ENCODE results near the gene C11orf91.

The C11orf91 gene

GRCh38 chr11:33706546-33706945 lies 5.9 kb upstream of the C11orf91 start:
- Histone ChIP-seq H3K9me3 (ENCODE audit: control insufficient read depth, insufficient read depth, low read depth, low read length) (no peaks in the 10 kb centered on the region), H3K36me3 (ENCODE audit: control insufficient read depth, insufficient read depth, low read length) (peaks cover 28% of the 10 kb centered on the region), H3K9ac (ENCODE audit: low read length) (no peak overlapping the region), H3K27me3 (ENCODE audit: control insufficient read depth, insufficient read depth, low read length) (no peaks in the 10 kb centered on the region), H3K4me1 (ENCODE audit: control insufficient read depth, insufficient read depth, low read length) (no peaks in the 10 kb centered on the region; the same call in 1 of the 2 replicates), H3K4me3 (ENCODE audit: low read depth, low read length) (no peak overlapping the region), H3K27ac (ENCODE audit: low read depth, low read length) (no peak overlapping the region)

- peaks cover 18% of the 10 kb centered on the region for H3K36me3 ChIP-seq (ENCODE audit: control insufficient read depth, insufficient read depth, low read length)
- no peak overlapping the region for H3K27ac ChIP-seq (ENCODE audit: low read depth, low read length)
- peaks cover 7% of the 10 kb centered on the region for H3K27me3 ChIP-seq (ENCODE audit: control insufficient read depth, insufficient read depth, low read length)
- no peaks in the 10 kb centered on the region for H3K9me3 ChIP-seq (ENCODE audit: control insufficient read depth, insufficient read depth, low read depth, low read length)
- peaks cover 13% of the 10 kb centered on the region for H3K4me1 ChIP-seq (ENCODE audit: control insufficient read depth, insufficient read depth, low read length)
- no peak overlapping the region for H3K9ac ChIP-seq (ENCODE audit: low read length)
- H3K4me3 ChIP-seq (ENCODE audit: low read depth, low read length): no peak overlapping the region
Observed at GRCh38 chr11:33704240-33705002, 3.8 kb upstream of the C11orf91 start.

GRCh38 chr11:33703788-33704187 lies 3.2 kb upstream of the C11orf91 start:
- Histone ChIP-seq H3K27me3 (ENCODE audit: control insufficient read depth, insufficient read depth, low read length) (peaks cover 14% of the 10 kb centered on the region), H3K9ac (ENCODE audit: low read length) (no peak overlapping the region), H3K4me3 (ENCODE audit: low read depth, low read length) (no peak overlapping the region), H3K27ac (ENCODE audit: low read depth, low read length) (no peak overlapping the region), H3K36me3 (ENCODE audit: control insufficient read depth, insufficient read depth, low read length) (peaks cover 12% of the 10 kb centered on the region), H3K9me3 (ENCODE audit: control insufficient read depth, insufficient read depth, low read depth, low read length) (no peaks in the 10 kb centered on the region), H3K4me1 (ENCODE audit: control insufficient read depth, insufficient read depth, low read length) (peaks cover 15% of the 10 kb centered on the region)

- no peak overlapping the region for H3K27ac ChIP-seq (ENCODE audit: low read depth, low read length)
- H3K4me3 ChIP-seq (ENCODE audit: low read depth, low read length): no peak overlapping the region
- no peak overlapping the region for H3K9ac ChIP-seq (ENCODE audit: low read length)
- peaks cover 15% of the 10 kb centered on the region for H3K4me1 ChIP-seq (ENCODE audit: control insufficient read depth, insufficient read depth, low read length)
- 0 out of 2 replicates have a peak, but pooled peaks cover 8% of the 10 kb centered on the region for H3K36me3 ChIP-seq (ENCODE audit: control insufficient read depth, insufficient read depth, low read length)
- peaks cover 14% of the 10 kb centered on the region for H3K27me3 ChIP-seq (ENCODE audit: control insufficient read depth, insufficient read depth, low read length)
- H3K9me3 ChIP-seq (ENCODE audit: control insufficient read depth, insufficient read depth, low read depth, low read length): no peaks in the 10 kb centered on the region
Observed at GRCh38 chr11:33703234-33703633, 2.6 kb upstream of the C11orf91 start.

- peaks cover 19% of the 10 kb centered on the region for H3K4me1 ChIP-seq (ENCODE audit: control insufficient read depth, insufficient read depth, low read length)
- no peak overlapping the region for H3K27ac ChIP-seq (ENCODE audit: low read depth, low read length)
- H3K36me3 ChIP-seq (ENCODE audit: control insufficient read depth, insufficient read depth, low read length): 0 out of 2 replicates have a peak, but pooled peaks cover 4% of the 10 kb centered on the region
- H3K4me3 ChIP-seq (ENCODE audit: low read depth, low read length): peak overlapping the region; percentile 83
- peaks cover 14% of the 10 kb centered on the region for H3K27me3 ChIP-seq (ENCODE audit: control insufficient read depth, insufficient read depth, low read length)
- no peaks in the 10 kb centered on the region for H3K9me3 ChIP-seq (ENCODE audit: control insufficient read depth, insufficient read depth, low read depth, low read length)
- H3K9ac ChIP-seq (ENCODE audit: low read length): peak overlapping the region; percentile 31
Observed at GRCh38 chr11:33701302-33702230, 940 bp upstream of the C11orf91 start.

- no peak overlapping the region for H3K27ac ChIP-seq (ENCODE audit: low read depth, low read length)
- H3K9ac ChIP-seq (ENCODE audit: low read length): no peak overlapping the region
- peaks cover 28% of the 10 kb centered on the region for H3K4me1 ChIP-seq (ENCODE audit: control insufficient read depth, insufficient read depth, low read length)
- H3K9me3 ChIP-seq (ENCODE audit: control insufficient read depth, insufficient read depth, low read depth, low read length): no peaks in the 10 kb centered on the region
- H3K4me3 ChIP-seq (ENCODE audit: low read depth, low read length): peak overlapping the region; percentile 83
- peaks cover 14% of the 10 kb centered on the region for H3K27me3 ChIP-seq (ENCODE audit: control insufficient read depth, insufficient read depth, low read length)
- H3K36me3 ChIP-seq (ENCODE audit: control insufficient read depth, insufficient read depth, low read length): 0 out of 2 replicates have a peak, but pooled peaks cover 2% of the 10 kb centered on the region
Observed at GRCh38 chr11:33700063-33700501, 544 bp downstream of the C11orf91 start.

- no peaks in the 10 kb centered on the region for H3K36me3 ChIP-seq (ENCODE audit: control insufficient read depth, insufficient read depth, low read length)
- H3K27me3 ChIP-seq (ENCODE audit: control insufficient read depth, insufficient read depth, low read length): peaks cover 14% of the 10 kb centered on the region
- H3K4me1 ChIP-seq (ENCODE audit: control insufficient read depth, insufficient read depth, low read length): peaks cover 30% of the 10 kb centered on the region
- no peaks in the 10 kb centered on the region for H3K9me3 ChIP-seq (ENCODE audit: control insufficient read depth, insufficient read depth, low read depth, low read length)
- no peak overlapping the region for H3K27ac ChIP-seq (ENCODE audit: low read depth, low read length)
- no peak overlapping the region for H3K9ac ChIP-seq (ENCODE audit: low read length)
- peak overlapping the region; percentile 83 for H3K4me3 ChIP-seq (ENCODE audit: low read depth, low read length)
Observed at GRCh38 chr11:33699515-33700062, 1.0 kb downstream of the C11orf91 start.

- Histone ChIP-seq H3K9ac (ENCODE audit: low read length) (no peak overlapping the region), H3K36me3 (ENCODE audit: control insufficient read depth, insufficient read depth, low read length) (no peaks in the 10 kb centered on the region), H3K27me3 (ENCODE audit: control insufficient read depth, insufficient read depth, low read length) (peaks cover 14% of the 10 kb centered on the region), H3K27ac (ENCODE audit: low read depth, low read length) (no peak overlapping the region), H3K4me3 (ENCODE audit: low read depth, low read length) (no peak overlapping the region), H3K9me3 (ENCODE audit: control insufficient read depth, insufficient read depth, low read depth, low read length) (no peaks in the 10 kb centered on the region), H3K4me1 (ENCODE audit: control insufficient read depth, insufficient read depth, low read length) (peaks cover 30% of the 10 kb centered on the region)
Observed at GRCh38 chr11:33698921-33699320, 1.7 kb downstream of the C11orf91 start.

GRCh38 chr11:33697997-33698396 lies 2.6 kb downstream of the C11orf91 start:
- H3K9me3 ChIP-seq (ENCODE audit: control insufficient read depth, insufficient read depth, low read depth, low read length): no peaks in the 10 kb centered on the region
- no peak overlapping the region for H3K27ac ChIP-seq (ENCODE audit: low read depth, low read length)

GRCh38 chr11:33696931-33697638 lies 3.5 kb downstream of the C11orf91 start:
- no peak overlapping the region for H3K4me3 ChIP-seq (ENCODE audit: low read depth, low read length)
- peaks cover 14% of the 10 kb centered on the region for H3K27me3 ChIP-seq (ENCODE audit: control insufficient read depth, insufficient read depth, low read length)
- H3K9me3 ChIP-seq (ENCODE audit: control insufficient read depth, insufficient read depth, low read depth, low read length): no peaks in the 10 kb centered on the region
- no peak overlapping the region for H3K27ac ChIP-seq (ENCODE audit: low read depth, low read length)
- no peak overlapping the region for H3K9ac ChIP-seq (ENCODE audit: low read length)
- H3K4me1 ChIP-seq (ENCODE audit: control insufficient read depth, insufficient read depth, low read length): peaks cover 39% of the 10 kb centered on the region
- no peaks in the 10 kb centered on the region for H3K36me3 ChIP-seq (ENCODE audit: control insufficient read depth, insufficient read depth, low read length)

More at GRCh38 chr11:33697997-33698396, 2.6 kb downstream of the C11orf91 start:
- H3K36me3 ChIP-seq (ENCODE audit: control insufficient read depth, insufficient read depth, low read length): no peaks in the 10 kb centered on the region
- H3K9ac ChIP-seq (ENCODE audit: low read length): no peak overlapping the region
- peaks cover 14% of the 10 kb centered on the region for H3K27me3 ChIP-seq (ENCODE audit: control insufficient read depth, insufficient read depth, low read length)
- H3K4me3 ChIP-seq (ENCODE audit: low read depth, low read length): no peak overlapping the region
- H3K4me1 ChIP-seq (ENCODE audit: control insufficient read depth, insufficient read depth, low read length): peaks cover 30% of the 10 kb centered on the region

All from HUES6 (cell line).